ENCODE data around the gene IFT43.

Gene IFT43

DNA sequence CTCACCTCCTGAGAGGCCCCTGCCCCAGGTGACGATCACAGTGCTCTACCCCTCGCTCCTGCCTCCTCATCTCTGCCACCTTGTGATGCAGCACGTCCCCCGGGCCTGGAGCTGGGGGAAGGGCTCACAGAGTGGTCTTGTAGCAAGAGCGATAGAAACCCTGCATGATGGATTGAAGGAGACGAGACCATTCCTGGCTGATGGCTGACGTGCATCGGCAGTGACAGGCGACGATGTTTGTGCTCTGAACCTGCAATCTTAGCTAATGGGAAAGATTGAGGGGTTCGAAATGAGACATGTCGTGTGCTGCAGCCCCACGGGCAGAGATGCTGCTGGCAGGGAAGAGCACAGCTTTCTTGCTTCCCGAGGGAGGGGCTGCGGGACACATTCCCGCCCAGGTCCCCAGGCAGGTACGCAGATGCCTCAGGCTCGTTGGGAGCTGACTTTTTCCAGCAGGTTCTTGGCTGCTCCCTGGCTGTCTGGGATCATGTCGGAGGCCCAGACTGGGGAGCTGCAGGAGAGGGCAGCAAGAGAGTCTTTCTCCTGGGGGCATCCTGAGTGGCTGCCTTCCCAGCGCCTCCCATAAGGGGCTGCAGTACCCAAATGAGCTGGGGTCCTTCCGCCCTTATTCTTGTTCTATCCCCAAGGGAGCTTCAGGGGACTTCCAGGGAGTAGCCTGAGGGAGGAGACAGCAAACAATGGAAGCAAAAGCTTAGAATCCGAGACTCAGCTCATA, 127.5 kb downstream of the IFT43 start:
- no peak for DNase-seq (ENCODE audit: low spot score)

DNA sequence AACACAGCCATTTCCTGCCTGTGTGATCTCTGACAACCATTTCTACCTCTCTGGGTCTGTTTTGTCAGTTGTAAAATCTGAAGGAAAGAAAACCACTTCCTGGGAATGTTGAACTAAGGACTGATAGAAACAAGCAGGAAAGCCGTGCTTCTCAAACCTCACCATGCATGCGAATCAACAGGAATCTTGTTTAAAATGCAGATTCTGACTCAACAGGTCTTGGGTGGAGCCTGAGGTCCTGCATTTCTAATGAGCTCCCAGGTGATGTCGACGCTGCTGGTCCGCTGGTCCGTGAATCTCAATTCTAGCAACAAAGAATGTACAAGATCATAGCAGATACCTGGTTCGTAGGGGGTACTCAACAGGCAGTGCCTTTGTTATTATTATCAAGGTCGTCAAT, 128.1 kb downstream of the IFT43 start:
- no peak for DNase-seq (ENCODE audit: low spot score)

DNA sequence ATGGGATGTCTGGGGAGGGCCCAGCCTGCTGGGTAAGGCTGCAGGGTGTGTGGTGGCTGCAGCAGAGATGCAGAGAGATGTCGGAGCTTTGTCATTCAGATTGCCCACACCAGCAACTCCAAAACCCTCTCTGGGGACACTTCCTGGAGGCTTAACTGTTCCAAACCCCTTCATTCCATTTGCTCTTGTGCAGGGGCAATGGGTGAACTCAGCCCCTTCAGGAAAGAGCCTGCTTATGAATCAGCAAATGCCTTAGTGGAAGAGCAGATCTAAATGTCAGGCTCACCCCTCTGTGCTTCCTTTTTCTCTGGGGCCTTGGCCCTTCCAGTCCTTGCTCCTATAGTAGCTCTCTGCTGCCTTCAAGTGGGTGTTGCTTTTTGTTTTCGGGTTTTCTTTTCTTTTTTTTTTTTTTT, 129.5 kb downstream of the IFT43 start:
- no peak for DNase-seq (ENCODE audit: low spot score)

DNA sequence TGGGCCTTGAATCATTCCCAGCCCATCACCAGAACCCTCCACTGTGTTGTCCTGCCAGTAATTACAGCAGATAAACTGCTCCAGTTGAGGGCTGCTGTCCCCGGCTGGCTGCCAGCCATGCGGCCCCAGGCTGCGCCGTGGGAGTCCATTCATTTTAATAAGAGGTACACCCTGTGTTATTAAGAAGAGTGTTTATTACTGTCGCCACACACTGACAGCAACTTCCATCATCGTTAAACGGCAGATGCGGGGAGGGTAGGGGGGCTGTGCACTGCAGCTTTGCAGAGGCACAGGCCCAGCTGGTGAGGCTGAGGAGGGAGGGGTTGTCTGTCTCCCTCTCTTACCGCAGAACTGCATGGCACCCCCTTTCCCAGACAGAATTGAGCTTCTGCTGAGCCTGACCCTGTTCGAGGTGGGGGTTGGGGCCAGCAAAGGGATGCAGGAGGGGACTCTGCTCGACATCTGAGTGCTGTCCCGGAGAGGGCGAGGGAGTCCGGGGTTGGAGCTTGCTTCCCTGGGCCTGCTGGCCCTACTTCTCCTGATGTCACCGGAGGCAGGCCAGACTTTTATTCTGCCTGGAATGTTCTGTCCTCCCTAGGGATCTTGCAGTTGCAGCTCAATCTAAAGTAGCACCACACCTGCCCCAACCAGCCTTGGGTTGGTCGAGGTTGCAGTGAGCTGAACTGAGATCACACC, 132.4 kb downstream of the IFT43 start:
- DNase-seq (ENCODE audit: low spot score) = no peak

DNA sequence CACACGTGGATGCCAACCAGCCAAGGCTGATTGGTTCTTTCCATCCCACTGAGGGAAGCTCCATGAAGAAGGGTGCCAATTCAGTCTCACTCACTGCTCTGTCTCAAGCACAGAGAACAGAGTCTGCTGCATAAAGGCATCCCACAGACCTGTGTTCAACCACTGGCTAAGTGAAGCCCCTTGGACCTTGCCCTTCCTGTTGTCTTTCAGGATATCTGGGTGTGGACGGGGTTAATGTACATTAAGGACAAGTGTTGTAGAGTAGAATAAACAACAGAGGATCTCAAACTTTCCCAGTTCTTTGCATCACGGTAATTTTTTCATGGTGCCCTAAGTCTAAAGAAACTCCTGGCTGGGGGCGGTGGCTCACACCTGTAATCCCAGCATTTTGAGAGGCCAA, 133.0 kb downstream of the IFT43 start:
- DNase-seq (ENCODE audit: low spot score) = no peak

DNA sequence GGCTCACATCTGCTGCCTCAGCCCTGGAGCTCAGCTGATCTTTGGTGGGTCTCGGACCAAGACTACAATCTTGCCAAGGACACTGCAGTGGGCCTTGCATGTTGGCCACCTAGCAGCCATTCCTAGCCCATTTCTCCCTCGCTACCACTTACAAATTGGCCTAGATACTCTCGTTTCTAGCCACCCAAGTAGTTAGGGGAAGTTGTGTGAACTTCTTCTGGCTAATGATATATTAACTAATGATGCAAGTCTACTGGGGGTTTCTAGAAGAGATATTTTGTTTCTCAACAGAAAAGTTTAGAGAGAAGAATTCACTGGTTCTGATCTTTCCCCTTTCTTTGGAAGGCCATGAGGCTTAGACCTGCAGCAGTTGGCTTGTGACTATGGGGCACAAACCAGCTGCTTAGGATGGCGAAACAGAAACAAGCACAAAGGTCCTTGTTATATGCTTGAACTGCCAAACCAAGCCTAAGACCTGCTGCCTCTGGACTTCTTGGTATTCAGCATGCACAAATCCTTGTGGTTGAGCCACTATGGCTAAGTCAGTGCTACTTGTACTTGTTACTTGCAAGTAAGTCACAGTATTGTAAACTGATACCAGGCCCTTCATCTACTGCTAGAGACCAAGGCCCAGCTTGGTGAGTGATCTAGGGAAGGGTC, 135.7 kb downstream of the IFT43 start:
- no peak for DNase-seq (ENCODE audit: low spot score)

DNA sequence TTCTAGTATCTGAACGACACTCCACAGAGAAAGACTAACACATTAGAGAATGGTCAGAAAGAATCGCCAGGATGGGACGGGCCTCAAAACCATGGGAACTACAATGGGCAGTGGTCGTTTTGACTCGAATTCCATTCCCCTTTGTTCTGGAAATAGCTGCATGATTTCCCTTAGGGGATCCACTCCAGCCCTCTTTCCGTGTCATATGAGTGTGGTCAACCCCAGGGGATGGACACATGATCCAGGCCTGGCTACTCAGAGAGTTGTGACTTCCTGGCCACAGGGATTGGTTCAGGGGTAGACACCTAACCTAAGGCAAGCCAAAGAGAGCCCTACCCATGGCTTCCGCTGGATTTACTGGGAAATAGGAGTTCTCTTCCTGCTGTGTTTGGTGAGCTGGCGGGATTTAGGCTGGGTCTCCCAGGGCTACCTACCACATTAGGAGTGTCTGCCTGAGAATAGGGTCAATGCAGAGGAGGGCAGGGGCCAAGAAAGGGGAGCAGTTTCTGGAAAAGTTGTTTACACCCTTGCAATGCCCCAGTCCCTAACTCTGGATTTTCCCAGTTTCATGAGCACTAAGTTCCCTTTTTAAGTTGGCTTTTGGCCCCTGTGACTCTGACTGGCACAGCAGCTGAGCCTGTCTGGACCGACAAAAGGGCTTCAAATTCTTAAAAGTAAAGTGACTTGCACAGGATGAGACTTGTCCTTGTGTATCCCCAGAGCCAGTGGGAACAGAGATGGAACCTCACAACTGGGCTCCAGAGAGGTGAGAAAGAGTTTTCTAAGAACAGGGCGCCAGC, 138.1 kb downstream of the IFT43 start:
- no peak for DNase-seq (ENCODE audit: low spot score)

DNA sequence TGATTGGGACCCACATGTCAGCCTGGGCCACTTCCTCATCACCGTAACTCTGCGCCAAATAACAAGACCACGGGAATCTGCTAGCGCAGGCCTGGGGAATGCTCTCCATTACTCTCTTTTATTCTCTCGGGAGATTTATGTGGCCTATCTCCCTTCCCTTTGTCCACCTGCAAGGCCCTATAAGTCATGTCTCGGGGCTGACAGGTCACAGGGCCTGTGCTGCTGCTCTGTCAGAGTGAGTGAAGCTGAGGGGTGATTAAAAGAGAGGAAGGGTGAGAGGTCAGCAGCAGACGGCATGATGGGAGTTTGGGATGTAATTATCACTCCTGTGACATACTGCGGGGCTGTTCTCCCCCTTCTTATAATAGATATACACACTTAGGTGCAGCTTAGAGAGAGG, 139.9 kb downstream of the IFT43 start:
- no peak for DNase-seq (ENCODE audit: low spot score)

DNA sequence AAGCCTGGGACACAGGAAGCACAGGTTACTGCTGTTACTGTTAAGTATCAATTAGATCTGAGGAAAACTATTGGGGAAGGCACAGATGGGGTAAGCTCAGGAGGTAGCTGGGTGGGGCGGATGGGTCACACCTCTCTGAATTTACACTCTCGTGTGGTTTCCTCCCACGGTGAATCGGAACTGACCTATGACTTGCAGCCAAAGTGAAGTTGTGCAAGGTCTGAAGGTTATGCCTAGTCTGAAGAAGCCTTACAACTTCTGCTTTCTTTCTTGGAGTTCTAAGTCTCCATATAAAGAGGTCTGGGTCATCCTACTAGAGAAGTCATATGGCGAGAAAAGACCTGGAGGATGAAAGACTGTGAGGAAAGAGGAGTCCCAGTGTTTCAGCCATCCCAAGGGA, 140.5 kb downstream of the IFT43 start:
- DNase-seq (ENCODE audit: low spot score) = no peak

DNA sequence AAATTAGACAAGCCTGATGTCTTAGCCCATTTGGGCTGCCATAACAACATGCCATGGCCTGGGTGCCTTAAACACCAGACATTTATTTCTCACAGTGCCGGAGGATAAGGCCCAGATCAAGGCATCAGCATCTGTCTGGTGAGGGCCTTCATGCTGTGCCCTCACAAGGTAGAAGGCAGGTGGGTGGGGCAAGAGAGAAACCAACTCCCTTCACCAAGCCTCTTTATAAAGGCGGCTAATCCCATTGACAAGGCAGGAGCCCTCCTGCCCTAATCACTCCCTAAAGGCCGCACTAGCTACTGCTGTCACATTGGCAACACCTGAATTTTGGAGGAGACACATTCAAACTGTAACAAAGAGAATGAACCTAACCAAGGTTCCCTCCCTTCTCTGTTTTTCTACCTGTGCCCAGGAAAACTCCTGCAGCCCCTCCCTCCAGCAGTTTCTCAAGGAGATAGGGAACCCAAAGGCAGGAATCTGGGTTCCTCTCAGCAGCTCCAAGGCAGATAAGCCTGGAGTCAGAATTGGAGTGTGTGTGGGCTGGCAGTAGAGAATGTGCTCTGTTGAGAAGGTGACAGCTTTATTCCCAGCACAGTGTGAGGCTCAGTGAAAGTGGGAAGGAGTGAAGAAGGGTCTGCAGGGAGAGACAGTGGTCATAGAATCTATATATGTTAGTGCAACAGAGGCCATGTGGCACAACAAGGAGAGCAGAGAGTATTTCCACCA, 144.5 kb downstream of the IFT43 start:
- DNase-seq (ENCODE audit: low spot score) = no peak

DNA sequence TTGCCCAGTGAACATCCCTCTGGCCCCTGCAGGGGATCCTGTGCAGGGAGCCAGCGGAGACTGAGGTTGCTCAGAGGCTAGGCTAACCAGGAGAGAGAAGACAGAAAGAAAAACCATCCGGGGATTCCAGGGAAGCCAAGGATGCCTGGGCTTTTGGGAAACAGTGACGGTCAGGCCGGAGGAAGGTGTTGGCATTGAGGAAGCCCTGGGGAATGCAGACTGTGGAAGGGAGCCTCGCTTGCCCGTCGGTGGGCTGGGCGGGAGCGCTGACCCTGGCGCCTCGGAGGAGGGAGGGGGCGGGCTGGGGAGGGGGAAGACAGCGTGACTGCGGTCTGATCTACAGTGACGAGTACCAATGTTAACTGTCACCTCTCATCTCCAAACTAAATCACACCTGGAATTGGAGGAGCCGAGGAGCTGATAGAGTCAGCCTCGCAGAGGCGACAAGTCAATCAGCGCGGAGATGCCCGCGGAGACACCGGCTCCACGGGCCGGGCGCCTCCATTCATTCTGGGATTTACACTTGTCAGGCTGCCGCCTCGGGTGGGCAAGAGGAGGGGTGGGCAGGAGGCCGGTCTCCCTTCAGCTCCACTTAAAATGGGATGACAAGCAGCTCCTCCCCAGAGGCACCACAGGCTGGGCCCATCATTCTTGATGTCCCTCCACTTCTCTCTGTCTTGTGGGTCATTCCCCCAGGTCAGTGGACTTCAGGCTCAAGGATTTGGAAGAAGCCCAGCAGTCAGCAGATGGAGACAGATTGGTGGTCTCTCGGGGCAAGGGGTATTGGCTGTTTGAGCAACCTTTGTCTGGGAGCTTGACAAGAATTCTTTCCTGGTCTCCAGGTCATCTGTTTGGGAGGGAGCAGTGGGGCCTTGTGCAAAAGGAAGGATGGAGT, 145.8 kb downstream of the IFT43 start:
- no peak for DNase-seq (ENCODE audit: low spot score)

DNA sequence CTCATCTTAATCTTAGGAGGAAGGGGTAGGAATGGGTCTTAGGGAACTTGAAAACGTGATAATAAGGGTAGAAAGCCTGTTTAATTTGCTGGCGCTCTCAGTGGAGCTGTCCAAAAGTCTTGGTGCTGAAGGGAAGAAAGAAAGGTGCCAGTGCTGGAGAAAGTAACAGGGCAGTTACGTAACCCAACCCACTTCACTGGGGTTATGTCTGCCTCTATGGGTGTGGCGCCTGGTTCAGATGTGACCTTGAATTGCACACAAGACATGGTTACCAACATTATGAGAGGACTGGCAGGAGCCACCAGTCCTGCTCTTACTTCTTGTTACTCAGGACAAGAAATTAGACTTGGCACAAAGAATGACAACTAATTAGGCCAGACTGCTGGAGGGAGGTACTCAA, 147.5 kb downstream of the IFT43 start:
- DNase-seq (ENCODE audit: low spot score) = peak; percentile 16

Data from activated CD4-positive, alpha-beta T cell treated with anti-CD3 and anti-CD28 coated beads, Interleukin-2, Interleukin-4, amounts not matched to agents 100 ng/mL and 50 ng/mL, durations not matched to agents 16 hours and 8 hours (primary cell).